ENCODE measurements around the gene BRMS1L. TPM values are rescaled to one million over a fixed set of nuclear protein-coding genes. Genes with fewer than 3 reads are reported as not detected.

The BRMS1L gene
- polyA plus RNA-seq, 1 donor (not counting 4 experiments of a cell fraction or from before 2014, with no cell fraction given): 12.0 TPM

DNA sequence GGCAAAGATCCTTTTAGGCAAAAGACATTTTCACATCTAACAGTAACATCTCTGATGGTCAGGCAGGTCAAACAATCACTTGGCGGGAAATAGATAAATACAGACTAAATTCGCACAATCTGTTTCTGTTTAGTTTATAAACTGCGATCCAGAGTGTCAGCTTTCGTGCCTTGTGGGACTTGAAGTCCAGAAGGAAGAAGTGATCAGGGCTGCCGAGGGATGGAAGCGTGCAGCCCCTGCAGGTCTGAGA, 245 bp upstream of the BRMS1L start:
- H3K4me2 ChIP-seq (ENCODE audit: control insufficient read depth, extremely low read depth, insufficient read depth, low read depth, low read length): peak overlapping the region; percentile 88
- H3K36me3 ChIP-seq (ENCODE audit: control insufficient read depth in 2 of 2, extremely low read depth in 1 of 2, insufficient read depth in 2 of 2, low read length in 2 of 2): no peaks in the 10 kb centered on the region
- H3K9me3 ChIP-seq (ENCODE audit: control insufficient read depth, low read depth, low read length): no peaks in the 10 kb centered on the region
- no peak for TF ChIP-seq EZH2 (IDR thresholded peaks at IDR 0.05; ENCODE audit: low read length)
- TF ChIP-seq, protein P1, sequence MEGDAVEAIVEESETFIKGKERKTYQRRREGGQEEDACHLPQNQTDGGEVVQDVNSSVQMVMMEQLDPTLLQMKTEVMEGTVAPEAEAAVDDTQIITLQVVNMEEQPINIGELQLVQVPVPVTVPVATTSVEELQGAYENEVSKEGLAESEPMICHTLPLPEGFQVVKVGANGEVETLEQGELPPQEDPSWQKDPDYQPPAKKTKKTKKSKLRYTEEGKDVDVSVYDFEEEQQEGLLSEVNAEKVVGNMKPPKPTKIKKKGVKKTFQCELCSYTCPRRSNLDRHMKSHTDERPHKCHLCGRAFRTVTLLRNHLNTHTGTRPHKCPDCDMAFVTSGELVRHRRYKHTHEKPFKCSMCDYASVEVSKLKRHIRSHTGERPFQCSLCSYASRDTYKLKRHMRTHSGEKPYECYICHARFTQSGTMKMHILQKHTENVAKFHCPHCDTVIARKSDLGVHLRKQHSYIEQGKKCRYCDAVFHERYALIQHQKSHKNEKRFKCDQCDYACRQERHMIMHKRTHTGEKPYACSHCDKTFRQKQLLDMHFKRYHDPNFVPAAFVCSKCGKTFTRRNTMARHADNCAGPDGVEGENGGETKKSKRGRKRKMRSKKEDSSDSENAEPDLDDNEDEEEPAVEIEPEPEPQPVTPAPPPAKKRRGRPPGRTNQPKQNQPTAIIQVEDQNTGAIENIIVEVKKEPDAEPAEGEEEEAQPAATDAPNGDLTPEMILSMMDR (optimal IDR thresholded peaks at IDR 0.05 in 1 of 3, IDR thresholded peaks at IDR 0.05 in 1 of 3, conservative IDR thresholded peaks at IDR 0.05 in 1 of 3; ENCODE audit: extremely low read depth in 1 of 3, insufficient read depth in 2 of 3, low read length in 3 of 3): no peak
- H3K27me3 ChIP-seq (ENCODE audit: control insufficient read depth, extremely low read depth, insufficient read depth, low read length): no peaks in the 10 kb centered on the region
- peak overlapping the region; percentile 94 for H2AFZ ChIP-seq (ENCODE audit: control insufficient read depth, low read length)
- H3K9ac ChIP-seq (ENCODE audit: control insufficient read depth, extremely low read depth, insufficient read depth, low read length): peak overlapping the region; percentile 90
- peak overlapping the region; percentile 67 for H3K27ac ChIP-seq (ENCODE audit: control insufficient read depth, insufficient read depth, low read length)
- H3K9me1 ChIP-seq (ENCODE audit: control insufficient read depth, extremely low read depth, insufficient read depth, low read length): no peaks in the 10 kb centered on the region
- no peaks in the 10 kb centered on the region for H4K20me1 ChIP-seq (ENCODE audit: control insufficient read depth, extremely low read depth, insufficient read depth, low read length)
- H3K79me2 ChIP-seq (ENCODE audit: control insufficient read depth, insufficient read depth, low read length): peaks cover 14% of the 10 kb centered on the region
- H3K4me1 ChIP-seq (ENCODE audit: control insufficient read depth, extremely low read depth, insufficient read depth, low read length): peaks cover 20% of the 10 kb centered on the region
- dilution Hi-C loops (cut with MboI; ENCODE audit: extremely low pct_ligation_motif_present, low sequenced_read_pairs): no loop called here
- no peak for FAIRE-seq
- no peak for DNase-seq (ENCODE audit: low read depth, low spot score)
- H3K4me3 ChIP-seq (ENCODE audit: control insufficient read depth in 2 of 3, extremely low read depth in 1 of 3, insufficient read depth in 2 of 3, low read depth in 1 of 3, low read length in 3 of 3): peak overlapping the region; percentile 54 to 88 (median 87)

DNA sequence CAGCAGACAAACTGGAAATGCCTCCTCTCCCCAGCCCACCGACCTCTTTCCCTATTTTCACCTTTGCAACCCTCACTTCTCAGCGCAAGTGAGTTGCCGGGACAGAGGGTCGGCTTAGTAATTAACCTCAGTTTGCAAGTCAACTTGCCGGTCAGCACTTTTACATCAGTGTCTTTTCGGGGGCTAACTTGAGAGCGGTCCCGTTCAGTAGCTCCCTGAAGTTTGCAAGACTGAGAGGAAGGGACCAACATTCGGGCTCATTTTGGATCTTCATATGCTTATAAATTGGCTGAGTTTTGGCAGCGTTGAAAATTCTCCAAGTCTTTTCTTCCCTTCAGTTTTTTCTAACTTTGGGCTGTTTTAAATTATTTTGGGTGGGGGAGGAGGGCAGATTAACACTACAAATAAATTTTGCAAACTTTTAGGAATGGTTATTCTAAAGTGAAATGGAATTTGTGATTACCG, 846 bp downstream of the BRMS1L start:
- H3K4me2 ChIP-seq (ENCODE audit: control insufficient read depth, extremely low read depth, insufficient read depth, low read depth, low read length): peak overlapping the region; percentile 88
- dilution Hi-C loops (cut with MboI; ENCODE audit: extremely low pct_ligation_motif_present, low sequenced_read_pairs): no loop called here
- H3K27me3 ChIP-seq (ENCODE audit: control insufficient read depth, extremely low read depth, insufficient read depth, low read length): no peaks in the 10 kb centered on the region
- FAIRE-seq (no peak), DNase-seq (ENCODE audit: low read depth, low spot score) (no peak)
- no peaks in the 10 kb centered on the region for H4K20me1 ChIP-seq (ENCODE audit: control insufficient read depth, extremely low read depth, insufficient read depth, low read length)
- H3K9ac ChIP-seq (ENCODE audit: control insufficient read depth, extremely low read depth, insufficient read depth, low read length): peak overlapping the region; percentile 90
- peak overlapping the region; percentile 84 for H3K27ac ChIP-seq (ENCODE audit: control insufficient read depth, insufficient read depth, low read length)
- TF ChIP-seq EZH2 (IDR thresholded peaks at IDR 0.05; ENCODE audit: low read length): no peak
- TF ChIP-seq, protein P1 (optimal IDR thresholded peaks at IDR 0.05 in 1 of 3, IDR thresholded peaks at IDR 0.05 in 1 of 3, conservative IDR thresholded peaks at IDR 0.05 in 1 of 3; ENCODE audit: extremely low read depth in 1 of 3, insufficient read depth in 2 of 3, low read length in 3 of 3): no peak
- H2AFZ ChIP-seq (ENCODE audit: control insufficient read depth, low read length): peak overlapping the region; percentile 99
- peaks cover 14% of the 10 kb centered on the region for H3K79me2 ChIP-seq (ENCODE audit: control insufficient read depth, insufficient read depth, low read length)
- H3K36me3 ChIP-seq (ENCODE audit: control insufficient read depth in 2 of 2, extremely low read depth in 1 of 2, insufficient read depth in 2 of 2, low read length in 2 of 2): no peaks in the 10 kb centered on the region
- H3K4me3 ChIP-seq (ENCODE audit: control insufficient read depth in 2 of 3, extremely low read depth in 1 of 3, insufficient read depth in 2 of 3, low read depth in 1 of 3, low read length in 3 of 3): peak overlapping the region; percentile 54 to 88 (median 87)
- H3K9me3 ChIP-seq (ENCODE audit: control insufficient read depth, low read depth, low read length): no peaks in the 10 kb centered on the region
- H3K4me1 ChIP-seq (ENCODE audit: control insufficient read depth, extremely low read depth, insufficient read depth, low read length): peaks cover 15% of the 10 kb centered on the region
- H3K9me1 ChIP-seq (ENCODE audit: control insufficient read depth, extremely low read depth, insufficient read depth, low read length): no peaks in the 10 kb centered on the region
